Skeletal muscle cell (primary cell): ENCODE data around the gene ITGB7.
A peak's percentile ranks its signal among the peaks of the same experiment; 100 is the strongest.
"Not testable (repeated sequence)": the region's sequence is repeated elsewhere in the genome, so short reads cannot be mapped to it uniquely, and the experiment has no call there.

Experiments used
- DNase-seq: peaks from one replicate; pipeline ENCODE4 v3.0.0-alpha.2; 2010; ENCODE audit warnings: low read depth
- H3K4me3 ChIP-seq: 2 replicates; pipeline ENCODE4 v1.5.1; 2011; ENCODE audit warnings: low read depth, mild to moderate bottlenecking, control low read depth, low read length, moderate library complexity

The ITGB7 gene

GRCh38 chr12:53166837-53167236 is 40.2 kb downstream of the ITGB7 start:
- no peak for DNase-seq

DNA sequence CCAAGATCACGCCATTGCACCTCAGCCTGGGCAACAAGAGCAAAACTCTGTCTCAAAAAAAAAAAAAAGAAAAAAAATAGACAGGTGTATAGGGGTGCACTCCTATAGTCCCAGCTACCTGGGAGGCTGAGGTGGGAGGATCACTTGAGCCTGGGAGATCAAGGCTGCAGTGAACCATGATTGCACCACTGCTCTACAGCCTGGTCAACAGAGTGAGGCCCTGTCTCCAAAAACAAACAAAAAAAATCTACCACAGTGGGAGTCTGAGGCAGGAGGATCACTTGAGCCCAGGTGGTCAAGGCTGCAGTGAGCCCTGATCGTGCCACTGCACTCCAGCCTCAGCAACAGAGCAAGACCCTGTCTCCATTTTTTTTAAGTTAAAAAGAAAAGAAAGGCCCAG is 44.0 kb downstream of the ITGB7 start:
- not testable (repeated sequence) for DNase-seq, H3K4me3 ChIP-seq

More at GRCh38 chr12:53166837-53167236, 40.2 kb downstream of the ITGB7 start:
- no peak overlapping the region for H3K4me3 ChIP-seq

- DNase-seq: no peak
- H3K4me3 ChIP-seq: no peak overlapping the region
These were observed 45.7 kb downstream of the ITGB7 start for GRCh38 chr12:53161119-53161911.

- no peak overlapping the region for H3K4me3 ChIP-seq
- DNase-seq: no peak
These were observed 46.4 kb downstream of the ITGB7 start for GRCh38 chr12:53160673-53161072.

DNA sequence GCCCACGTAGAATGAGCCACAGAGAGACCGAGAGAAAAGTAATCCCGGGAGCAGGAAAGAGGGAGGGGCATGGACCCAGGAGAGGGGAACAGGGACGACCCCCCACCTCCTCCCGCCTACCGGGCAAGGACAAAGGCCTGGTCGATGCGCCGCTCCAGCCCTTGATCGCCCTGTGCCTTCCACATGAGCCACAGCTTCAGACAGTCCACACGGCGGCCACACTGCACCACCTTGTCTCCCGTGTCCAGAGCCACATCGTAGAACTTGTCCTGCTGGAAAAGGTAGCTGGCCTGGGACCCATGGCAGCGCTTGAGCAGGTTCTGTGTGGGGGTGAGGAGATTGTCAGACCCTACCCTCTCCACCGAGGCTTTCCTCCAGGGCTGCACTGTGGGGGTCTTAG is 47.1 kb downstream of the ITGB7 start:
- DNase-seq: no peak
- no peak overlapping the region for H3K4me3 ChIP-seq

GRCh38 chr12:53159195-53159839 is 47.7 kb downstream of the ITGB7 start:
- H3K4me3 ChIP-seq: no peak overlapping the region
- DNase-seq: peak; percentile 22

DNA sequence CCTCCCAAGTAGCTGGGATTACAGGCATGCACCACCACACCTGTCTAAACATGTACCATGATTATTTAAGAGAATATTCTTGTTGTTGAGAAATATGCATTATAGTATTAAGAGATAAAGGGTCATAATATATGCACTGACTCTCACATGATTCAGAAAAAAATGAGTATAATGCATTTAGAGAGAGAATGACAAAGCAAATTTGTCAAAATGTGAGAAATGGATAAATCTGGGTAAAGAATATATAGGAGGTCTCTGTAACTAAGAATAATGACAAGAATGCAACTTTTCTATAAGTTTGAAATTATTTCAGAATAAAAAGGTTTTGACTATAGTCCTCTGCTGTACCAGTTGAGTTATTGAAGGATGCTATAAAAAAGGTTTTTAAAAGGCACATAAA is 54.7 kb downstream of the ITGB7 start:
- DNase-seq: no peak
- no peak overlapping the region for H3K4me3 ChIP-seq

- no peak overlapping the region for H3K4me3 ChIP-seq
- DNase-seq: no peak
These were observed 56.0 kb downstream of the ITGB7 start for GRCh38 chr12:53151039-53151438.

GRCh38 chr12:53147653-53148052 is 59.4 kb downstream of the ITGB7 start:
- DNase-seq: no peak
- no peak overlapping the region for H3K4me3 ChIP-seq

- H3K4me3 ChIP-seq: no peak overlapping the region
- DNase-seq: no peak
These were observed 59.9 kb downstream of the ITGB7 start for GRCh38 chr12:53147181-53147580.

DNA sequence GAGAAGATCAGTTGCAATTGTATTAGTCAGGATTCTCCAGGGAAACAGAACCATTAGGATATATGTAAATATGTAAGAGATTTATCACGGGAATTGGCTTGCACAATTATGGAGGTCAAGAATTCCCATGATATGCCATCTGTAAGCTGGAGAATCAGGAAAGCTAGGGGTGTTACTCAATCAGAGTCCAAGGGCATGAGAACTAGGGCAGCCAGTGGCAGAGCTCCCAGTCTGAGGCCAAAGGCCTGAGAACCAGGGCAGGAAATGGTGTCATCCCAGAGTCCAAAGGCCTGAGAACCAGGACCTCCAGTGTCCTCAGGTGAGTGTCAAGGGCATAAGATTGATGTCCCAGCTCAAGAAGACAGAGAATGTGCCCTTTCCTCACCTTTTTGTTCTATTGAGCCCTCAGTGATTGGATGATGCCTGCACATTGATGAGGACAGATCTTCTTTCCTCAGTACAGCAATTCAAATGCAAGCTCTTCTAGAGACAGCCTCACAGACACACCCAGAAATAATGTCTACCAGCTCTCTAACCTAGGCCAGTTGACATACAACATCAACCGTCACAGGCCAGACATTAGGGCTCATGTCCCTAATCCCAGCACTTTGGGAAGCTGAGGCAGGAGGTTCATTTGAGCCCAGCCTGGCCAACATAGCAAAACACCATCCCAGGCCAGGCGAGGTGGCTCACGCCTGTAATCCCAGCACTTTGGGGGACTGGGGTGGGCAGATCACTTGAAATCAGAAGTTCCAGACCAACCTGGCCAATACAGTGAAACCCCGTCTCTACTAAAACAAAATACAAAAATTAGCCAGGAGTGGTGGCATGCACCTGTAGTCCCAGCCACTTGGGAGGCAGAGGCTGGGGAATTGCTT is 61.4 kb downstream of the ITGB7 start:
- peak; percentile 54 for DNase-seq
- H3K4me3 ChIP-seq: no peak overlapping the region

DNA sequence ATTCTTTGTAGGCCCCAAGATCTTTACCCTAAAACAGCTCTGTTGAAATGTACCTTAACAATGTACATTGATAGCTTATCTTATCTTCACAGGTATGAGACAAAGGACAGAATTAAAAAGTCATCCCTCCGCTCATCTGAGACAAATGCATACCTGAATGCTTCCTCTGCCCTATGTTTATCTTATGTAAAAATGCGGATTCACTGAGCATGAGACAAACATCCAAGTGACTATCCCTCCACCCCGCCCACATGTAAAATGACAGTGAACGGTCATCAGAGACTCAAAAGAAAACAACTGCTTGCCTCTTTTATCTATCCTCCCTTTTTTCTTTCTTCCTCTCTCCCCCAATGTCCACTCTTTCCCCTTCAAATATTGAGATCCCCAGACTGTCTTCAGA is 63.7 kb downstream of the ITGB7 start:
- no peak overlapping the region for H3K4me3 ChIP-seq
- no peak for DNase-seq
